HG02973 (cell line): ENCODE results near the gene PPP1R14C.
A peak's percentile ranks its signal among the peaks of the same experiment; 100 is the strongest.
"Not testable (repeated sequence)": the region's sequence is repeated elsewhere in the genome, so short reads cannot be mapped to it uniquely, and the experiment has no call there.

Source experiments
- ATAC-seq: cut with Tn5 transposase; IDR thresholded peaks from one replicate; pipeline ENCODE4 v1.9.1; 2021; ENCODE audit warnings: moderate library complexity; ENCODE audit not compliant: unreplicated experiment

The PPP1R14C gene

GRCh38 chr6:150165020-150165702 lies 22.3 kb downstream of the PPP1R14C start:
- ATAC-seq, result no peak

- no peak for ATAC-seq
These were observed 24.6 kb downstream of the PPP1R14C start for GRCh38 chr6:150167479-150167873.

- no peak for ATAC-seq
These were observed 26.3 kb downstream of the PPP1R14C start for GRCh38 chr6:150169181-150169580.

GRCh38 chr6:150169609-150170008 lies 26.8 kb downstream of the PPP1R14C start:
- no peak for ATAC-seq

GRCh38 chr6:150172929-150173328 lies 30.1 kb downstream of the PPP1R14C start:
- no peak for ATAC-seq

- no peak for ATAC-seq
These were observed 32.8 kb downstream of the PPP1R14C start for GRCh38 chr6:150175586-150176151.

- ATAC-seq, result no peak
These were observed 33.3 kb downstream of the PPP1R14C start for GRCh38 chr6:150176152-150176551.

GRCh38 chr6:150176659-150177058 lies 33.8 kb downstream of the PPP1R14C start:
- no peak for ATAC-seq

GRCh38 chr6:150177259-150177951 lies 34.6 kb downstream of the PPP1R14C start:
- no peak for ATAC-seq

- no peak for ATAC-seq
These were observed 35.2 kb downstream of the PPP1R14C start for GRCh38 chr6:150177952-150178520.

GRCh38 chr6:150179030-150179429 lies 36.2 kb downstream of the PPP1R14C start:
- ATAC-seq, result no peak

GRCh38 chr6:150179907-150180424 lies 37.1 kb downstream of the PPP1R14C start:
- ATAC-seq, result not testable (repeated sequence)

- no peak for ATAC-seq
These were observed 37.7 kb downstream of the PPP1R14C start for GRCh38 chr6:150180517-150180916.

GRCh38 chr6:150182460-150183078 lies 39.7 kb downstream of the PPP1R14C start:
- ATAC-seq, result no peak

GRCh38 chr6:150183105-150183504 lies 40.3 kb downstream of the PPP1R14C start:
- no peak for ATAC-seq

GRCh38 chr6:150183966-150184365 lies 41.1 kb downstream of the PPP1R14C start:
- ATAC-seq, result no peak

- ATAC-seq, result peak; percentile 48
These were observed 42.2 kb downstream of the PPP1R14C start for GRCh38 chr6:150184850-150185731.

- no peak for ATAC-seq
These were observed 42.9 kb downstream of the PPP1R14C start for GRCh38 chr6:150185732-150186117.

- no peak for ATAC-seq
These were observed 43.5 kb downstream of the PPP1R14C start for GRCh38 chr6:150186129-150186898.
